ENCODE measurements around the gene UBE2E2.

GRCh38 chr3:23359116-23359515 is 156.0 kb downstream of the UBE2E2 start:
- no peak for TF ChIP-seq OSR1 (CRISPR knock-in tag; IDR thresholded peaks at IDR 0.05)
- TF ChIP-seq GLIS3 (CRISPR knock-in tag; IDR thresholded peaks at IDR 0.05): no peak
- TF ChIP-seq PATZ1 (CRISPR knock-in tag; IDR thresholded peaks at IDR 0.05; ENCODE audit: borderline replicate concordance): no peak
- no peak for TF ChIP-seq ZNF565 (CRISPR knock-in tag; conservative IDR thresholded peaks at IDR 0.05; ENCODE audit: low read depth)
- no peak for TF ChIP-seq CREB5 (CRISPR knock-in tag; IDR thresholded peaks at IDR 0.05; ENCODE audit: low read depth)
- no peak for TF ChIP-seq TSHZ2 (CRISPR knock-in tag; IDR thresholded peaks at IDR 0.05)
- TF ChIP-seq ZC3H10 (CRISPR knock-in tag; IDR thresholded peaks at IDR 0.05): no peak
- no peak for TF ChIP-seq ISL1 (CRISPR knock-in tag; IDR thresholded peaks at IDR 0.05)
